Erythroblast (primary cell): ENCODE measurements around the gene AGMO.
"Not testable (repeated sequence)": the region's sequence is repeated elsewhere in the genome, so short reads cannot be mapped to it uniquely, and the experiment has no call there.

ENCODE experiments used
- DNase-seq, 2 experiments: peaks; one replicate each; lab custom pipeline; 2025; lab: John Stamatoyannopoulos, UW
- GATA1 ChIP-seq: IDR thresholded peaks from 2 replicates; pipeline ENCODE4 v1.6.1; 2011; ENCODE audit warnings: low read depth, mild to moderate bottlenecking, control low read depth, low read length, moderate library complexity
- POLR2A ChIP-seq: IDR thresholded peaks from 2 replicates; pipeline ENCODE4 v1.6.1; 2011; ENCODE audit warnings: mild to moderate bottlenecking, low read length

AGMO gene

DNA sequence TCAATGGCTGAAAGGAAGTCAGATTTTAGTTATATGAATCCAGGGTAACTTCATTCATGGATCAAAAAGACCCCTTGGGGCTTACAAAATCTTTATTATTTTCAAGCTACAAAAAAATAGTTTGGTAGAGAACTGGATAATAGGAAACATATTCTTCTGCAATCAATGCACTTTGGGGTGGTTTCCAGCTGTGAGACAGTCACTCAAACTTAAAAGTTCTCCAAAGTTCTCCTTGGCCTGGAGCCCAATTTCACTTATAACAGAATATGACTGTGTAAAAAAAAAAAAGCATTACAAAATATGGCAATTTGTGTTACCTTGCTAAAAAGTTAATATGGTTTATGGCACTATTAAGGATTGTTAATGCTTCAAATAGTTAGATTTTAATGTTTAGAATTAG lies 255.5 kb downstream of the AGMO start:
- no peak for TF ChIP-seq POLR2A
- no peak for TF ChIP-seq GATA1
- DNase-seq: no peak

DNA sequence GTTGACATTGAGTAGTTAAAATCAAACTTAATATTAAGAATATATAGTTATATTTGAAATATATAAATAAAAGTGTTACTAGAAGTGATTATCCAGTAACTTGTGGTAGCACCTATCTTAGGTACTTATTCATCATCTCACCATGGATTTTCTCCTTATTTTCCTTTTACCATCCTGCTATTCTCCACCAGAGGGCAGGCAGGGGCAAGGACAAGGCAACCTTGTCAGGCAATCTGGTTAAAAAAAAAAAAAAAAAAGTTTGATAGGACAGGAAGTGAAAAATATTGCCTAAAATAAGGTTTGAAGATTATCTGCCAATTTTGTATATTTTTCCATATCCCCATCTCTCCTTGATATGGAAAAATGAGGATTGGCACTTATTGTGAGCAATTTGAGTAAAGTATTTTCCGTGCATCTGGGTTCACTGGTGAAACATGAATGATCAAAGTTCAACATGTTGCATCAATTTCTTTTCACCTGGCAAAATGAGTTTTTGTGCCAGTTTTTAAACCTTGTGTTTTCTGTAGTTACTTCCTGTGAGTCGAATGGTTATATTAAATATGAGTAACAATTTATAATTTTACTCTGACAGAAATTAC lies 256.7 kb downstream of the AGMO start:
- DNase-seq: peak; percentile 35 to 58
- no peak for TF ChIP-seq GATA1
- TF ChIP-seq POLR2A: no peak

DNA sequence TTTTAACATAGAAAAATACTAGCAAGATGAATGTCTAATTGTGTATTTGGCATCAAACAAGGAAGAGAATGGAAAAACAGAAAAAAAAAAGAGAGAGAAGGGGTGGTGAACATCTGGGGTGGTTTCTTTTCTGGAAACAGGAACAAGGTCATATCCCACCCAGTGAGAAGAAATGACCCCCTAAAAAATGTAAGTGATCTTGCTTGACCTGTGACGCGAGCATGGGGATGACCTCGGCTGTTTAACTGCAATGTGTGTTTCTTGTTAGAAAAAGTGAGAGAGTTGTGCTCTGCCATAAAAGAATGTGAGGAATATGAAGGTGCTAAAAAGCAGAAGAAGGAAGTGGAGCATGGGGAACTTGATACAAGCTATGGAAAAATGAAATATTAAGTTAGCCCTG lies 258.5 kb downstream of the AGMO start:
- no peak for DNase-seq
- TF ChIP-seq POLR2A (no peak), GATA1 (no peak)

DNA sequence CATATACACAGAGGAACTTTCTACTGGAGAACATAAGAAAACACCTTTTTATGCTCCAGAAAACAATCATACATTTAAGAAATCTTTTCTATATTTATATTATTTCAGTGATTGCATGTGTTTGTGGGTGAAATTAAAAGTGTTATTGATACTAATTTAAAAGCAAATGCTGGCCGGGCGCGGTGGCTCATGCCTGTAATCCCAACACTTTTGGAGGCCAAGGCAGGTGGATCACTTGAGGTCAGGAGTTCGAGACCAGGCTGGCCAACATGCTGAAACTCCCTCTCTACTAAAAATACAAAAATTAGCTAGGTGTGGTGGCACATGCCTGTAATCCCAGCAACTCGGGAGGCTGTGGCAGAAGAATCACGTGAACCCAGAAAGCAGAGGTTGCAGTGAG lies 260.8 kb downstream of the AGMO start:
- DNase-seq: not testable (repeated sequence)

DNA sequence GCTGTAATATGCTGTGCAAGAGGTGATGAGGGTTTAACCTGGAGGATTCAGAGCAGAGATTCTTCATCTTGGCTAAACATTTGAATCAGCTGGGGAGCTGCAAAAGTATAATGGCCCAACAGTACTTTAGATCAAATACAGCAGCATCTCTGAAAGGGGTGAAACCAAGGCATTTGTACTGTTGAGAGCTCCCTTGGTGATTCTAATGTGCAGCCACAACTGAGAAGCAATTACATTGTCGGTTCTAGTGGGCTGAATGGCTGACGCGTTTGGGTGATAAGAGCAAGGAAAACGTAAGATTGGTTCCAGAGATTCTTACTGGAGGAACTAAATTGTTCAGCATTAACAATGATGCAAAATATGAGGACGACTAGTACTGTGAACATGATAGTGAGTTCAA lies 269.7 kb downstream of the AGMO start:
- no peak for TF ChIP-seq GATA1
- no peak for DNase-seq

DNA sequence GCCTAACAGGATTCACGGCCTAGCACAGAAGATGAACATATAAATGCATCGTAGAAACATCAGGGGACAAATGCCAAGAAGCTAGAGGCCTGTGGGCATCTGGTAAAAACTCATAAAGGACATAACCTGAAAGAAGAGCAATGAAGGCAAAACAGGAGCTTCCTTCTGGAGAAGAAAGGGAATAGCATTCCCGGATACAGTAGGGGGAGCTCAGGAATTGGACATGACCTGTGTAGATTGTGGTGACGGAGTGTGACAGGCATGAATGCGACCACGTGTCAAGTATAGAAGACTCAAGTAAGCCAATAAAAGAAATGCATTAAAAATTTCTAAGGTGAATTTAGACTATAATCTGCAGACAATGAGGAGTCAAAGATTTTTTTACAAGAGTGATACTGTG lies 270.1 kb downstream of the AGMO start:
- no peak for DNase-seq
- TF ChIP-seq POLR2A (no peak), GATA1 (no peak)

DNA sequence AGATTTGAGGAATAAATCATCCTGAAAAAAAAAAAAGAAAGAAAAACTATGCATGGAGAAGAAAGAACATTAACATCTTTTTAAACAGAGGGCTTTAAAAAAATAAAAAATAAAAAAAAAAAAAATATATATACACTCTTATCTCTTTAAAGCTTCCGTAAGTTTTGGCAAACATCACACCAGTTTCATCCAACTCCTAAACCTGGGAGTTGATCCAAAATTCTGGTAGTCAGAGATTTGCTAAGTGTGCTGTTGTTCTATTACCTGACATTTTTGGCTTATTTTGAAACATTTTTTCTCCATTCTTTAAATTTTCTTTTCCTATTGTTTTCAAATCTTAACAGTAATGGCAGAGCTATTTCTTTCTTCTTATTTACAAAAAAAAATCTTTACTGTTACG lies 273.1 kb downstream of the AGMO start:
- no peak for DNase-seq
- no peak for TF ChIP-seq GATA1
- TF ChIP-seq POLR2A: no peak

DNA sequence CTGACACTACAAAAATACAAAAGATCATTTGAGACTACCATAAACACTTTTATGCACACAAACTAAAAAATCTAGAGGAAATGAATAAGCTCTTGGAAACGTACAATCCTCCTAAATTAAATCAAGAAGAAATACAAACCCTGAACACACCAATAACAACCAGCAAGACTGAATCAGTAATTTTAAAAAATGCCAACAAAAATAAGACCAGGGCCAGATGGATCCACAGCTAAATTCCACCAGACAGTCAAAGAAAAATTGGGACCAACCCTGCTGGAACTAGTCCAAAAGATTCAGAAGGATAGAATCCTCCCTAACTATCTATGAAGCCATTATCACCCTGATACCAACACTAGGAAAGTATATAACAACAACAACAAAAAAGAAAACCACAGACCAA lies 277.4 kb downstream of the AGMO start:
- TF ChIP-seq GATA1 (no peak), POLR2A (no peak)
- DNase-seq: no peak

DNA sequence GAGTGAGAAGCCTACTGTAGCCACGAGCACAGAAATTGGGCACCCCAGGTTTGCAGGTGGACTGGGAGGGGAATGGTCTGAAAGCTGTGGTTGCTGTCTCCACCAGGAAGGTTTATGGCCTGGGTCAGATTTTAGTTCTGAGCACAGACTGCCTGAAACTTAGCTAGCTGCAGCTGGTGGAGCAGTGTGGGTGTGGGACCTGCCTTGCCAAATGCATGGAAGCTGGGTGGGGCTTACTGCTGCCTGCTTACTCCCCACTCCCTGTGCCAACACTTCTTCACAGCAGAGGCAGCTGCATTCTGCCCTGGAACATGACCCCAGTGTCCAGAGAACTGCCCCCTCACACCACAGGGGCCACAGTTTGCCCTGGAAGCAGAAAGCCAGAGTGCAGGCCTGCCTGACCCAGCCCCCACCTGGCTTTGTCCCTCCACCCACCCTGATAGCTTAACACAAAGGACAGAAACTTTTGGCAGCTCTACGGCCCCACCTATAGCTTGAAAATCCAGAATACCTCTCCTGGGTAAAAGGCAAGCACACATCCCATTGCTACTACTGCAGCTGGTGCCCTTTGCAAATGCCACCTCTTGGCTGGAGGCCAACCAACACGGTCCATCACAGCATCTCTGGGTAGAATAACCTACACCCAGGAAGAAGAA lies 281.6 kb downstream of the AGMO start:
- DNase-seq: no peak
- no peak for TF ChIP-seq GATA1
- no peak for TF ChIP-seq POLR2A

DNA sequence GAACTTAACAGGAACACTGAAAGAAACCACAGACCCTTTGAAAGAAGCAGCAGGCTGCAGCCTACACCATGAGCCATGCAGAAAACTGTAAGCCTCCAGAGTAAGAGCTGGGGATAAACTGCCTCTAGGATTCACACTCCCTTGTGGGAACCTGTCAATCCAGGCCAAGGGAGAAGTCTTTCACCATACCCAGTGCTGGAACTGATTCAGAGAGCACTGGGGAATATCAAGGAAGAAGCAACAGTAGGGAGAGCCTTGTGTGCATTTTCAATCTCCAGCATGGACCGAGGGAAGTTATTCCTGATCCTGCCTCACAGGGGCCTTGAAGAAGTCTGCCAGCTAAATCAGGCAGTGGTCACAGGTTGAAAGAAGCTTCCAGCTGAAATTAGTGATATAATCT lies 282.2 kb downstream of the AGMO start:
- TF ChIP-seq GATA1: no peak
- no peak for TF ChIP-seq POLR2A
- DNase-seq: no peak

DNA sequence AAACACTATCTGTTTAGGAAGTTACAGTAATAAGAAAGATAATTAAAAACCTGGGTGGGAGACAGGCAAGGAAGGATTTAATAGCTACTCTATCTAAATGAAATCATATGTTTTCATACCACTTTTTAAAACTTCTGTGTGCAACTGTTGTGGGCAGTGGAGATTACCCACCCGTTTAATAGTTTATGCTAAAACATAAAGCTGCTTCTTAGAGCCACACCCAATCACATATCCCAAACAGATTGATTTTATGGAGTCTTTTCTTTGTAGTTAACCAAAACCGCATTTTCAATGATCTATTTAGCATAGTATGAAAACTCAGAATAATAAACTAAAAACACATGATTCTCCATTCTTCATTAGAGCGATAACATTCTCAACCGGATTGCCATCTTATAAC lies 304.1 kb downstream of the AGMO start:
- no peak for DNase-seq
- TF ChIP-seq GATA1: no peak
- TF ChIP-seq POLR2A: no peak

DNA sequence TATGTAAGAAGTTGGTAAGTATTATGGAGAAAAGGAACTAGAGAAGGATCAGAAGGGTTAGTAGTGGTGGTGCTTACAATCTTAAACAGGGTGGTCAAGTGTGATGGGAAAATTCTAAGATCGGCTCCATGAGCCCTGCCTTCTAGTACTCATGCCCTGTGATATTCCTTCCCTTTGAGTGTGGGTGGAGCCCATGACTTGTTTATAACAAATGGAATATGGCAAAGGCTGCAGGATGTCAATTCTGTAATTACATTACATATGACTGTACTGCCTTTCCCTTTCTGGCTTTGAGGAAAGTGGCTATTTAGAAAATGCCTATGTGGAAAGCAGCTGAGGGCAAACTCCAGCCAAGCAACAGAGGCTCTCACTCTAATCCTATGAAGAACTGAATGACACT lies 309.6 kb downstream of the AGMO start:
- TF ChIP-seq GATA1 (no peak), POLR2A (no peak)
- DNase-seq: no peak

DNA sequence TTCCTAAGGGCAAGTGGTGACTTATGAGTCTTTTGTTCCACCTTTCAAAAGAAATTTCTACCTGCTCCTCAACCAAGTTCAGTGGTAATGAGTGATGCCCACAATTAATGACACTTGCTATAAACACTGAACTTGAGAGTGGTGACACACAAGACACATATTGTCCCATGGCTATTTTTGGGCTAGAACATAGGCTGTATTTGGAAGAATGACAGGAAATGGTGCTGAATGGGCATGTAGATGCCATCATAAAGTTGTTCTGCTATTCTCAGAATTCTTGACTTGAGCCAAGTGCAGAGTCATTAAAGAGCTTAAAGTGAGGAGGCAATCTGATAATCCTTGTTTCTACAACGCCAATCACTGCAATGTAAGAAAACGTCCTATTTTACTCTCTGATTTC lies 313.3 kb downstream of the AGMO start:
- no peak for DNase-seq
- no peak for TF ChIP-seq GATA1
- TF ChIP-seq POLR2A: no peak

DNA sequence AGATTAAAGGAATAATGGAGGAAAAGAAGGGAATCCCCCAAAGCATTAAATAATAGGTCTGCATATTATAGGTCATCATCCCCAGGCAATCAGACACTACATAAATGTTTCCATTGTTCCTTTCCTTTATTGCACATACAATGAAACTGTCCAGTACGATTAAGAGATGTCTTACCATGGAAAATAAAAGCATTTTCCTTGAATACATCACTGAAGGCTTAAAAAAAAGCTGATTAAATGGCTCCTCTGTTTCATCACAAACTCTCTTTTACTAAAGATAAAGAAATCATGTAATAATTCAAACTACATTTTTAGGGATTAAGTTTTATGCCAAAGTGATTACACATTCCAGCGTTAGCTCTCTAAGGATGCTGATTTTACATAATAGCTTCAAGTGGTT lies 316.0 kb downstream of the AGMO start:
- TF ChIP-seq POLR2A (no peak), GATA1 (no peak)
- DNase-seq: no peak

DNA sequence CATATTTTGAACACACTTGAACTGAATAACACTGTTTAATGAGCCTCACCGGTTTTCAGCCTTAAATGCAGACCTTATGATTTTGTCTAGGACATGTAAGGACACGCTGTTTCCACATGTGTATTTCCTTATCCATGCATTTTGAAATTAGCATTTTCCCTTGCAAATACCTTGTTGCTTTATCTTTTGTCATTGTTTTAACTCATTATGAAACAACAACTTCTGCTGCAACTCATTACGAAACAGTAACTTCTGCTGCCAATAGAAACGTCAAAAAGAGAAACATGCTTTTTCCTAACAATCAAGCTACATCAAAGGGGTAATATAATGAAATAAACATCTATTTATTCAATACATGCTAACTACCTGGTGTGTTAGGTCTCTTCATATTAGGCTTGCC lies 322.0 kb downstream of the AGMO start:
- no peak for DNase-seq
- TF ChIP-seq GATA1 (no peak), POLR2A (no peak)
